Mesendoderm (in vitro differentiated cells): ENCODE results near the gene MEGF6.

Experiments
- DNase-seq: peaks from one replicate; pipeline ENCODE4 v3.0.0; 2013
- H2AK5ac ChIP-seq: 2 replicates; pipeline ENCODE4 v1.6.1; 2013; ENCODE audit warnings: low read length, inconsistent platforms
- H2BK120ac ChIP-seq: 2 replicates; pipeline ENCODE4 v1.6.1; 2013; ENCODE audit warnings: low read depth, mild to moderate bottlenecking, low read length, moderate library complexity, mixed read lengths
- H2BK15ac ChIP-seq: replicated peaks from 2 replicates; pipeline ENCODE4 v1.6.1; 2013; ENCODE audit warnings: low read depth, mild to moderate bottlenecking, moderate library complexity
- H2BK5ac ChIP-seq: 2 replicates; pipeline ENCODE4 v1.6.1; 2013; ENCODE audit warnings: low read length, inconsistent platforms
- H3K18ac ChIP-seq: 2 replicates; pipeline ENCODE4 v1.6.1; 2013; ENCODE audit warnings: mild to moderate bottlenecking, low read length, mixed read lengths
- H3K23ac ChIP-seq: one replicate; pipeline ENCODE4 v1.6.1; 2013; ENCODE audit warnings: low read length
- H3K27ac ChIP-seq: 2 replicates; pipeline ENCODE4 v1.5.1; 2013; ENCODE audit warnings: low read depth, mild to moderate bottlenecking, inconsistent platforms, low read length, moderate library complexity
- H3K27me3 ChIP-seq: 2 replicates; pipeline ENCODE4 v1.6.1; 2013; ENCODE audit warnings: low read length, control low read depth, mild to moderate bottlenecking, inconsistent platforms; ENCODE audit not compliant: insufficient read depth, poor library complexity
- H3K36me3 ChIP-seq: 2 replicates; pipeline ENCODE4 v1.6.1; 2013; ENCODE audit warnings: low read length, inconsistent platforms; ENCODE audit not compliant: control insufficient read depth, insufficient read depth
- H3K4ac ChIP-seq: one replicate; pipeline ENCODE4 v1.6.1; 2013; ENCODE audit warnings: low read depth, mild to moderate bottlenecking, low read length, moderate library complexity
- H3K4me1 ChIP-seq: 2 replicates; pipeline ENCODE4 v1.6.1; 2013; ENCODE audit warnings: low read depth, low read length, inconsistent platforms; ENCODE audit not compliant: control insufficient read depth
- H3K4me2 ChIP-seq: 2 replicates; pipeline ENCODE4 v1.6.1; 2013; ENCODE audit warnings: low read length
- H3K4me3 ChIP-seq: 2 replicates; pipeline ENCODE4 v1.5.1; 2013; ENCODE audit warnings: mild to moderate bottlenecking, low read length
- H3K56ac ChIP-seq: one replicate; pipeline ENCODE4 v1.6.1; 2013; ENCODE audit warnings: low read length
- H3K79me1 ChIP-seq: 2 replicates; pipeline ENCODE4 v1.6.1; 2013; ENCODE audit warnings: low read length, inconsistent platforms
- H3K79me2 ChIP-seq: 2 replicates; pipeline ENCODE4 v1.6.1; 2013; ENCODE audit warnings: mild to moderate bottlenecking, low read length; ENCODE audit not compliant: control insufficient read depth, insufficient read depth
- H3K9ac ChIP-seq: 2 replicates; pipeline ENCODE4 v1.6.1; 2013; ENCODE audit warnings: low read length, inconsistent platforms
- H4K5ac ChIP-seq: one replicate; pipeline ENCODE4 v1.6.1; 2013; ENCODE audit warnings: low read length
- H4K8ac ChIP-seq: one replicate; pipeline ENCODE4 v1.6.1; 2013; ENCODE audit warnings: low read depth, mild to moderate bottlenecking, control low read depth, low read length, moderate library complexity
- WGBS: extraction: QIAGEN DNeasy Blood & Tissue Kit; methylation state at CpG from one replicate; pipeline ENCODE4 v1.1.7; 2013; ENCODE audit warnings: low lambda C conversion rate, missing lambda C conversion rate; ENCODE audit not compliant: insufficient coverage; ENCODE audit errors: extremely low coverage; 5-methylcytosine and 5-hydroxymethylcytosine counted together

Gene MEGF6

GRCh38 chr1:3543076-3544039 lies 68.0 kb downstream of the MEGF6 start:
- Histone ChIP-seq H3K56ac (peak overlapping the region; percentile 37), H3K4me1 (no peaks in the 10 kb centered on the region), H2AK5ac (no peak overlapping the region), H3K9ac (no peak overlapping the region), H3K36me3 (no peaks in the 10 kb centered on the region), H2BK120ac (no peak overlapping the region), H3K4me3 (no peak overlapping the region), H4K5ac (no peak overlapping the region), H3K18ac (peak overlapping the region; percentile 35), H3K27me3 (no peaks in the 10 kb centered on the region), H3K79me1 (no peaks in the 10 kb centered on the region), H3K79me2 (no peaks in the 10 kb centered on the region), H3K23ac (peak overlapping the region; percentile 1), H2BK15ac (no peak overlapping the region), H2BK5ac (no peak overlapping the region), H3K4me2 (no peak overlapping the region), H4K8ac (no peak overlapping the region), H3K4ac (no peak overlapping the region), H3K27ac (no peak overlapping the region)
- peak; percentile 73 for DNase-seq
- no CpG with 5 or more reads among the region's 49 CpGs for WGBS

GRCh38 chr1:3542676-3543075 lies 68.6 kb downstream of the MEGF6 start:
- no CpG with 5 or more reads among the region's 9 CpGs for WGBS
- no peak overlapping the region for H2BK15ac ChIP-seq
- H2BK120ac ChIP-seq: no peak overlapping the region
- DNase-seq: no peak
- H3K27me3 ChIP-seq: no peaks in the 10 kb centered on the region
- H3K18ac ChIP-seq: peak overlapping the region; percentile 35
- no peak overlapping the region for H3K4me3 ChIP-seq
- no peak overlapping the region for H2AK5ac ChIP-seq
- peak overlapping the region; percentile 66 for H3K23ac ChIP-seq
- H3K4ac ChIP-seq: no peak overlapping the region
- peak overlapping the region; percentile 27 for H3K9ac ChIP-seq
- H3K27ac ChIP-seq: no peak overlapping the region
- H3K4me2 ChIP-seq: no peak overlapping the region
- no peak overlapping the region for H4K8ac ChIP-seq
- H3K4me1 ChIP-seq: no peaks in the 10 kb centered on the region
- H3K79me1 ChIP-seq: no peaks in the 10 kb centered on the region
- H4K5ac ChIP-seq: no peak overlapping the region
- no peak overlapping the region for H2BK5ac ChIP-seq
- no peaks in the 10 kb centered on the region for H3K79me2 ChIP-seq
- H3K36me3 ChIP-seq: no peaks in the 10 kb centered on the region
- H3K56ac ChIP-seq: peak overlapping the region; percentile 37

GRCh38 chr1:3541936-3542335 lies 69.4 kb downstream of the MEGF6 start:
- Histone ChIP-seq H2BK120ac (no peak overlapping the region), H3K79me1 (no peaks in the 10 kb centered on the region), H2BK5ac (no peak overlapping the region), H4K5ac (no peak overlapping the region), H2BK15ac (no peak overlapping the region), H4K8ac (no peak overlapping the region), H3K18ac (no peak overlapping the region), H3K4me1 (no peaks in the 10 kb centered on the region), H3K4me2 (no peak overlapping the region), H3K27ac (no peak overlapping the region), H3K56ac (no peak overlapping the region), H3K27me3 (no peaks in the 10 kb centered on the region), H2AK5ac (no peak overlapping the region), H3K36me3 (no peaks in the 10 kb centered on the region), H3K9ac (no peak overlapping the region), H3K4me3 (no peak overlapping the region), H3K79me2 (no peaks in the 10 kb centered on the region), H3K4ac (no peak overlapping the region), H3K23ac (no peak overlapping the region)
- WGBS: no CpG with 5 or more reads among the region's 18 CpGs
- DNase-seq: peak; percentile 42

GRCh38 chr1:3541465-3541864 lies 69.8 kb downstream of the MEGF6 start:
- Histone ChIP-seq H2BK120ac (no peak overlapping the region), H3K9ac (no peak overlapping the region), H2AK5ac (no peak overlapping the region), H3K4me1 (no peaks in the 10 kb centered on the region), H3K23ac (no peak overlapping the region), H3K18ac (no peak overlapping the region), H3K36me3 (no peaks in the 10 kb centered on the region), H3K4me3 (no peak overlapping the region), H3K27ac (no peak overlapping the region), H3K4ac (no peak overlapping the region), H4K5ac (no peak overlapping the region), H3K79me2 (no peaks in the 10 kb centered on the region), H3K4me2 (no peak overlapping the region), H2BK5ac (no peak overlapping the region), H3K79me1 (no peaks in the 10 kb centered on the region), H2BK15ac (no peak overlapping the region), H3K56ac (no peak overlapping the region), H3K27me3 (no peaks in the 10 kb centered on the region), H4K8ac (no peak overlapping the region)
- no peak for DNase-seq
- no CpG with 5 or more reads among the region's 16 CpGs for WGBS

- H3K9ac ChIP-seq: no peak overlapping the region
- no peak overlapping the region for H4K8ac ChIP-seq
- no peaks in the 10 kb centered on the region for H3K4me1 ChIP-seq
- no peak overlapping the region for H3K4ac ChIP-seq
- DNase-seq: no peak
- H2BK120ac ChIP-seq: no peak overlapping the region
- H2BK5ac ChIP-seq: no peak overlapping the region
- no peak overlapping the region for H3K4me3 ChIP-seq
- H3K4me2 ChIP-seq: no peak overlapping the region
- H3K56ac ChIP-seq: no peak overlapping the region
- H3K18ac ChIP-seq: no peak overlapping the region
- H3K36me3 ChIP-seq: no peaks in the 10 kb centered on the region
- H3K27ac ChIP-seq: no peak overlapping the region
- H4K5ac ChIP-seq: no peak overlapping the region
- no peak overlapping the region for H3K23ac ChIP-seq
- WGBS: no CpG with 5 or more reads among the region's 13 CpGs
- H2AK5ac ChIP-seq: no peak overlapping the region
- no peaks in the 10 kb centered on the region for H3K27me3 ChIP-seq
- no peaks in the 10 kb centered on the region for H3K79me1 ChIP-seq
- no peaks in the 10 kb centered on the region for H3K79me2 ChIP-seq
- H2BK15ac ChIP-seq: no peak overlapping the region
Observed at GRCh38 chr1:3540876-3541275, 70.4 kb downstream of the MEGF6 start.
